Nephron (organoid): Measurements from ENCODE around the gene KIAA1671.
A peak's percentile ranks its signal among the peaks of the same experiment; 100 is the strongest.

ENCODE experiments used
- H3K27ac Mint-ChIP-seq, 3 experiments: 2 replicates each; pipeline ENCODE4 v1.8.0; 2020; ENCODE audit warnings: mixed read lengths in 3 of 3, mild to moderate bottlenecking in 2 of 3, moderate library complexity in 1 of 3
- H3K27me3 Mint-ChIP-seq: 2 replicates; pipeline ENCODE4 v1.8.0; 2021; ENCODE audit warnings: low read depth, mild to moderate bottlenecking, moderate library complexity, mixed read lengths
- H3K36me3 Mint-ChIP-seq: 2 replicates; pipeline ENCODE4 v1.8.0; 2020; ENCODE audit warnings: low read depth, mixed read lengths
- H3K4me1 Mint-ChIP-seq: 2 replicates; pipeline ENCODE4 v1.8.0; 2020; ENCODE audit warnings: mixed read lengths
- H3K4me3 Mint-ChIP-seq, 3 experiments: 2 replicates each; pipeline ENCODE4 v1.8.0; 2020; ENCODE audit warnings: mild to moderate bottlenecking in 3 of 3, mixed read lengths in 3 of 3, moderate library complexity in 2 of 3
- H3K9me3 Mint-ChIP-seq: 2 replicates; pipeline ENCODE4 v1.8.0; 2020; ENCODE audit warnings: mixed read lengths
- CTCF ChIP-seq, 3 experiments: fragments of 200-600 bp; sonication (generic); IDR thresholded peaks; one replicate each; pipeline ENCODE4 v1.5.0; 2021; ENCODE audit warnings: antibody characterized with exemption in 3 of 3; ENCODE audit not compliant: unreplicated experiment in 3 of 3

The KIAA1671 gene

GRCh38 chr22:24926849-24927579 lies 25.5 kb upstream of the KIAA1671 start:
- Mint-ChIP-seq H3K4me1 (peaks cover 6% of the 10 kb centered on the region), H3K27ac (peak overlapping the region in 2 of 3 experiments; percentile 23 to 34), H3K4me3 (no peak overlapping the region), H3K27me3 (peaks cover 15% of the 10 kb centered on the region), H3K36me3 (no peaks in the 10 kb centered on the region), H3K9me3 (peaks cover 2% of the 10 kb centered on the region)
- no peak for TF ChIP-seq CTCF (IDR thresholded peaks at IDR 0.05; ENCODE audit: unreplicated experiment in 3 of 3)

- H3K27ac Mint-ChIP-seq = no peak overlapping the region
- peaks cover 16% of the 10 kb centered on the region for H3K27me3 Mint-ChIP-seq
- H3K9me3 Mint-ChIP-seq = peaks cover 2% of the 10 kb centered on the region
Observed at GRCh38 chr22:24928322-24928721, 24.2 kb upstream of the KIAA1671 start.

DNA sequence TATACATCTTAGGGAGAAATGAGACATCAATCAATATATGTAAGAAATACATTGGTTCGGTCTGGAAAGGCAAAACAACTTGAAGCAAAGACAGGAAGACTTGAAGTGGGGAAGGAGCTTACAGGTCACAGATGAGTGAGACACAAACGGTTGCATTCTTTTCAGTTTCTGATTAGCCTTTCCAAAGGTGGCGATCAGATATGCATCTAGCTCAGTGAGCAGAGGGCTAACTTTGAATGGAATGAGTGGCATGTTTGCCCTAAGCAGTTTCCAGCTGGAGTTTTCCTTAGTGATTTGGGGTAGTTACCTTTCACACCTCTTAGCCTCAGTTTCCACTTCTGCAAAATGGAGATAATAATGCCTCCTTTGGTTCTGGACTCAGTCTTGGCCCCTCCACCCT lies 21.8 kb upstream of the KIAA1671 start:
- H3K36me3 Mint-ChIP-seq = no peaks in the 10 kb centered on the region
- TF ChIP-seq CTCF (IDR thresholded peaks at IDR 0.05; ENCODE audit: unreplicated experiment in 3 of 3) = no peak
- no peak overlapping the region for H3K27ac Mint-ChIP-seq
- H3K27me3 Mint-ChIP-seq = peaks cover 16% of the 10 kb centered on the region
- no peak overlapping the region for H3K4me3 Mint-ChIP-seq
- H3K9me3 Mint-ChIP-seq = peaks cover 2% of the 10 kb centered on the region
- H3K4me1 Mint-ChIP-seq = peaks cover 6% of the 10 kb centered on the region

More at GRCh38 chr22:24928322-24928721, 24.2 kb upstream of the KIAA1671 start:
- H3K4me3 Mint-ChIP-seq = no peak overlapping the region
- TF ChIP-seq CTCF (IDR thresholded peaks at IDR 0.05; ENCODE audit: unreplicated experiment in 3 of 3) = no peak
- no peaks in the 10 kb centered on the region for H3K36me3 Mint-ChIP-seq
- peaks cover 6% of the 10 kb centered on the region for H3K4me1 Mint-ChIP-seq

GRCh38 chr22:24935771-24936483 lies 16.6 kb upstream of the KIAA1671 start:
- H3K4me1 Mint-ChIP-seq = no peaks in the 10 kb centered on the region
- peaks cover 13% of the 10 kb centered on the region for H3K27me3 Mint-ChIP-seq
- no peak overlapping the region for H3K27ac Mint-ChIP-seq
- H3K9me3 Mint-ChIP-seq = no peaks in the 10 kb centered on the region
- H3K36me3 Mint-ChIP-seq = no peaks in the 10 kb centered on the region
- no peak overlapping the region for H3K4me3 Mint-ChIP-seq
- no peak for TF ChIP-seq CTCF (IDR thresholded peaks at IDR 0.05; ENCODE audit: unreplicated experiment in 3 of 3)

GRCh38 chr22:24937114-24937513 lies 15.4 kb upstream of the KIAA1671 start:
- no peaks in the 10 kb centered on the region for H3K36me3 Mint-ChIP-seq
- H3K4me1 Mint-ChIP-seq = no peaks in the 10 kb centered on the region
- H3K27ac Mint-ChIP-seq = no peak overlapping the region
- peaks cover 5% of the 10 kb centered on the region for H3K27me3 Mint-ChIP-seq
- no peak overlapping the region for H3K4me3 Mint-ChIP-seq
- no peaks in the 10 kb centered on the region for H3K9me3 Mint-ChIP-seq
- peak in 1 of 3 experiments; percentile 24 for TF ChIP-seq CTCF (IDR thresholded peaks at IDR 0.05; ENCODE audit: unreplicated experiment in 3 of 3)
